Measurements from ENCODE around the gene TYMP.
"Not testable (repeated sequence)": the region's sequence is repeated elsewhere in the genome, so short reads cannot be mapped to it uniquely, and the experiment has no call there.

Gene TYMP

DNA sequence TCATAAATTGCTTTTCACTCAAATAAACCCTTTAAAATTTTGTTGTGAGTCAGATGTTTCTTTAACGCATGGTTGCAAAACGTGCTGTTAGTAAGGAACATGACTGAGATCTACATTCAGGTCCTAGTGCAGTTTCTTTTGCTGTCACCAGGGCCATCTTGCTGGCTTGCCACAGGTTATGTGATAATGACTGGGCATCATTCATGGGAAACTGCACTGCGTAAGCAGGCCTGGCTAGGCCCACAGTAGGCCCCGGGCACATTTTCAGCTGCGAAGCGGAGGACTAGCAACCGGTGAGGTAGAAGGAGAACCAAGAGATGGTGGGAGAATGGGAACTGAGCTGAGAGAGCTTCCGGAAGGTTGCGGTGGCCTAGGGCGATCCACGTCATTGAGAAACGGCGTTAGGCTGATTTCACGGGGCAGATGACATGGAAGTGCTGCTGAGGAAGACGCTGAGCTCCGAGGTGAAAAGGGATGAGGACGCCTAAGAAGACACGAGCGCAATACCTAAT is 12.7 kb upstream of the TYMP start:
- in situ Hi-C loops (cut with MboI; ENCODE audit: low sequenced_read_pairs) = no loop called here

DNA sequence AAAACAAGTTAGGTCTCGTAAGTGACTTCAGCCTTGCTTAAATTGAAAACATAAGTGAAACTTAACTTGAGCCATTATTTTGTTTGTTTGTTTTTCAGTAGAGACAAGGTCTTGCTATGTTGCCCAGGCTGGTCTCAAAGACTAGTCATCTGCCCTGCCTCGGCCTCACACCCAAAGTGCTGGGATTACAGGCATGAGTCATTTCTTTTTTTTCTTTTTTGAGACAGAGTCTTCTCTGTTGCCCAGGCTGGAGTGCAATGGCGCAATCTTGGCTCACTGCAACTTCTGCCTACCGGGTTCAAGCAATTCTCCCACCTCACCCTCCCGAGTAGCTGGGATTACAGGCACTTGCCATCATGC is 11.8 kb upstream of the TYMP start:
- in situ Hi-C loops (cut with MboI; ENCODE audit: low sequenced_read_pairs) = not testable (repeated sequence)

DNA sequence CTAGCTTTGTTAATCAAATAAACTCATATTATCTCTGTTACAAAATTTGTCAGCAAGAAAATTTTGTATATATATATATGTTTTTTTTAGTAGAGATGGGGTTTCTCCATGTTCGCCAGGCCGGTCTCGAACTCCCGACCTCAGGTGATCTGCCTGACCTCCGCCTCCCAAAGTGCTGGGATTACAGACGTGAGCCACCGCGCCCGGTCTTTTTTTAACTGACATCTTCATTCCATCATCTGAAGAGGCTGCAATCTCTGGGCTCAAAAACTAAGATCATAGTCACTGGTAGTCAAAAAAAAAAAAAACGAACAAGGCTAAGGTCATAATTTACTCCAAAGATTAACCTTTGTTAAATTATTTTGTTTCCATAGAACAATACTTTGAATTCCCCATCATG is 10.6 kb upstream of the TYMP start:
- in situ Hi-C loops (cut with MboI; ENCODE audit: low sequenced_read_pairs) = no loop called here

DNA sequence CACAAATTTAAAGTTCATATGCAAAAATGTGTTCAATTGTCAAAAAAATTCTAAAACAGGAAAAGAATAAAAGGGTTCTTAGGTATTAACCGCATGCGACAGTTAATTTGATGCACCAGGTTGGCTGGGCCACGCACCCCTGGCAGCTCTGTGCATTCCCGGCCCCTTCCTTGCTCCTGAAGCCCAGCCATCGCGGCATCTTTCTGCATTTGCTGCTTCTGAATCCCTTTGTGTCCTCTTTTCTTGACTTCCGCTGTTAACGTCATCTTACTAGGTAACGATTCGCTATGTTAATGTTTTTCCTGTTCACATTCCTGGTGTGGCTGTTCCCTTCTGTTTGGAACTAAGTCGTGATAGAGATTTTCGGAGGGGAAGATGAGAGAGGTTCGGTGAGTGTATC is 8.0 kb upstream of the TYMP start:
- in situ Hi-C loops (cut with MboI; ENCODE audit: low sequenced_read_pairs) = no loop called here

DNA sequence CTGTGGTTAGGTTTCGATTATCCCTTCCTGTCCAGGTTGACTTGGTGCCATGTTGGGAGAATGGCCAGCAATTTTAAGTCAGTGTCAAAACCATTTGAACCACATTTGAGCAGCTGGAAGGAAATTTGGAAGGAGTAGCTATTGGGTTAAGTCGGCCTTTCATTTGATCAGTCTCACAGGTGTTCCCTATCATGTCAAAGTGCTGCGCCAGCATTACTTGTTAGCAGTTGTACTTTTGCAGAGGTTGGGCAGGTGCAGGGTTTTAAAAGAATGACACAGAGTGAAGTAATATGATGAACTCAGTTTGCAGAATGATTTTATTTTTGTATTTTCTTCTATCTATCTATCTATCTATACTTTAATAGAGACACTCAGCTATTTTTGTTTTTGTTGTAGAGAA is 6.4 kb upstream of the TYMP start:
- in situ Hi-C loops (cut with MboI; ENCODE audit: low sequenced_read_pairs) = no loop called here

DNA sequence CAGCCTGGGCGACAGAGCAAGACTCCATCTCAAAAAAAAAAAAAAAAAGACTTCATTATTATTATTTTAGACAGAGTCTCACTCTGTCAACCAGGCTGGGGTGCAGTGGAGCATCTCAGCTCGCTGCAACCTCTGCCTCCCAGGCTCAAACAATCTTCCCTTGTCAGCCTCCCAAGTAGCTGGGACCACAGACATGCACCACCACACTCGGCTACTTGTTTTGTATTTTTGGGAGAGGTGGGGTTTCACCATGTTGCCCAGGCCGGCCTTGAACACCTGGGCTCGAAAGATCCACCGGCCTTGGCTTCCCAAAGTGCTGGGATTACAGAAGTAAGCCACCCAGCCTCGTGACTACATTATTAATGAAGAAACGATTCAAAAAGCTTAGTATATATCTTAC is 5.3 kb upstream of the TYMP start:
- in situ Hi-C loops (cut with MboI; ENCODE audit: low sequenced_read_pairs) = no loop called here

DNA sequence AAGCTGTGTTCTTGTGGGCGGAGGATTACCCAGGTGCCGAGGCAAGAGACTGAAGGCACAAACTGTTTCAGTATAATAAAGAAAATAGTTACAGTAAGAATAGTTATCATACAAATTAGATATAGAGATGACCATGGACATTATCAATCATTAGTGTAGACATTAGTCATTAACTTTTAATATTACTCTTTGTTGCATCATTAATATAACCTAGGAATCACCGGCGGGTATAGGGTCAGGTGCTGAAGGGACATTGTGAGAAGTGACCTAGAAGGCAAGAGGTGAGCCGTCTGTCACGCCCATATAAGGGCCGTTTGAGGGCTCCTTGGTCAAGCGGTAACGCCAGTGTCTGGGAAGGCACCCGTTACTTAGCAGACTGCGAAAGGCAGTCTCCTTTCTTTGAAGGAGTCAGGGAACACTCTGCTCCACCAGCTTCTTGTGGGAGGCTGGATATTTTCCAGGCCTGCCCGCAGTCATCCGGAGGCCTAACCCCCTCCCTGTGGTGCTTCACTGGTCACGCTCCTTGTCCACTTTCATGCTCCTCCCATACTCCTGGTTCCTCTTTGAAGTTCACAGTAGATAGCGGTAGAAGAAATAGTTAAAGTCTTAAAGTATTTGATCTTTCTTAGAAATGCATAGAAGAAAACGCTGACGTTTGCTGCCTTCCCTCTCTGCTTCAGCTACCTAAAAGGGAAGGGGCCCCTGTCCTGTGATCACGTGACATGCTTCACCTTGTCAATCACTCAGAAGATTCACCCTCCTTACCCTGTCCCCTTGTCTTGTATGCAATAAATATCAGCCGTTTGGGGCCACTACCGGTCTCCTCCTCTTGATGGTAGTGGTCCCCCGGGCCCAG is 4.3 kb upstream of the TYMP start:
- in situ Hi-C loops (cut with MboI; ENCODE audit: low sequenced_read_pairs) = not testable (repeated sequence)

DNA sequence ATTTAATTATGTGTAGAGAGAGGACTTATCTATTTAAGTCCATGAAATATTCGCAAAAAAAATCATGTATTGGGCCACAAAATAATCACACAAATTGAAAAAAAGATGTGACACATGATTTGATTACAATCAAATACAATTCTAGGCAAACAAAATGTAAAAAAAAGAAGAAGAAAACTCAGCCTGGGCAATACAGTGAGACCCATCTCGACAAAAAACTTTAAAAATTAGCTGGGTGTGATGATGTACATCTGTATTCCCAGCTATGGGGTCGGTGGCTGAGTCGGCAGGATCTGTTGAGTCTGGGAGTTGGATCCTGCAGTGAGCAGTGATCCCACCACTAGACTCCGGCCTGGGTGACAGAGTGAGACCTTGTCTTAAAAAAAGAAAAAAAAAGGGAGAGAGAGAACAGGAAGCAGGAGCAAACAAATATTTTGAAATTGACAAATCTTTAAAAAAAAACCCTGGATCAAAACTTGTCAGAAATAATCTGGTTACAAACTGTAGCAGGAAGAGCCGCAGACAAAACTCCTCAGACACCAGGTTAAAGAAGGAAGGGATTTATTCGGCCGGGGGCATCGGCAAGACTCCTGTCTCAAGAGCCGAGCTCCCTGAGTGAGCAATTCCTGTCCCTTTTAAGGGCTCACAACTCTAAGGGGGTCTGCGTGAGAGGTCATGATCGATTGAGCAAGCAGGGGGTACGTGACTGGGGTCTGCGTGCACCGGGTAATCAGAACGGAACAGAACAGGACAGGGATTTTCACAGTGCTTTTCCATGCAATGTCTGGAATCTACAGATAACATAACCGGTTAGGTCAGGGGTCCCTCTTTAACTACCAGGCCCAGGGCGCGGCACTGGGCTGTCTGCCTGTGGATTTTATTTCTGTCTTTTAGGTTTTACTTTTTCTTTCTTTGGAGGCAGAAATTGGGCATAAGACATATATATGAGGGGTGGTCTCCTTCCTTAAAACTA is 3.3 kb upstream of the TYMP start:
- in situ Hi-C loops (cut with MboI; ENCODE audit: low sequenced_read_pairs) = no loop called here

DNA sequence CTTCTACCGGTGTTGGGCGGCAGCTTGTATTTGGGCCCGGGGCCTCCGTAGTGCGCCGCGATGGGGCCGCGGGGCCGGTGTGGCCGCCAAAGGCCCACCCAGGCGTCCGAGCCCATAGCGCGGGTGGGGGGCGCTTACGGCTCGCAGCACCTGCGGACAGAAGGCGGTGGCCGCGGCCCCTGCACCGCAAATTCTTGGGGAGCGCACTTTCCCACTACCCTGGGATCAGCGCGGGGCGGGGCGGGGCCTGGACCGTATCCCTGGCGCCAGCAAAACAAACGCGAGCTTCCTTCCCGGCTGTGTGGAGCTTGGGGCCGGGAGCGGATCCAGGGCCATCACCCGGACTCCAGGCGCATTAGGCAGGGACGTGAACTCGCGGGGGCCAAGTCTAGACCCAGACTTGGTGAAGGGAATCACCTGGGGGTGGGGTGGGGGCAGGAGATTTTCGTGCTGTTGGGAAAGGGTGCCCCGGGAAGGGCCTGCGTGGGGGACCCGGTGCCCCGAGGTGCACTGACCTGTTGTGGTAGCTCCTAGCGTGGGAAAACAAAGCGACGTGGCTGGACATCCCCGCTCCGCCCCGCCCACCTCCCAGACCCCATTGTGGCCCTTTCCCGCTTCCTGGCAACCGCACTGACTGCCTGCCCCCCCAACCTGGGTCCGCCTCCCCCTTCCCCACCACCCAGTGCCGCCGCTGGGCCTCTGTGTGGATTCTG is 2.3 kb upstream of the TYMP start:
- in situ Hi-C loops (cut with MboI; ENCODE audit: low sequenced_read_pairs) = no loop called here

DNA sequence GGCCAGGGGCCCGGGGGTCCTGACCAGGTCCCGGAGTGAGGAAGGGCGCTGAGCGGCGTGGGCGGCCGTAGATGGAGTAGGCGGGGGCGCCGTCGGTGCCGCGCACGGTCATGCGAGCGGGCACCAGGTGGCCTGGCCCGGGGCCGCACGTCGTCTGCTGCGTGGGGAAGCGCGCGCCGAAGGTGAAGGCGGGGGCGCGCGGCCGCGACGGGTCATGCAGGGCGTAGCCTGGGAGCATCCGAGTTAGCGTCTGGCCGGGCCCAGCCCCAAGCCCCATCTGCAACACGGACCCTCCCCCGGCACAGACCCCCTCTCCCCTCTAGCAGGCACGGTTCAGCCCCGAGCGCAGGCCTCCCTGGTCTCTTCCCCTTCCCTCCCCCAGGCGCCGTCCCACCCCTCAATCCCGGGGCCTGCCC is 1.7 kb upstream of the TYMP start:
- in situ Hi-C loops (cut with MboI; ENCODE audit: low sequenced_read_pairs) = no loop called here

DNA sequence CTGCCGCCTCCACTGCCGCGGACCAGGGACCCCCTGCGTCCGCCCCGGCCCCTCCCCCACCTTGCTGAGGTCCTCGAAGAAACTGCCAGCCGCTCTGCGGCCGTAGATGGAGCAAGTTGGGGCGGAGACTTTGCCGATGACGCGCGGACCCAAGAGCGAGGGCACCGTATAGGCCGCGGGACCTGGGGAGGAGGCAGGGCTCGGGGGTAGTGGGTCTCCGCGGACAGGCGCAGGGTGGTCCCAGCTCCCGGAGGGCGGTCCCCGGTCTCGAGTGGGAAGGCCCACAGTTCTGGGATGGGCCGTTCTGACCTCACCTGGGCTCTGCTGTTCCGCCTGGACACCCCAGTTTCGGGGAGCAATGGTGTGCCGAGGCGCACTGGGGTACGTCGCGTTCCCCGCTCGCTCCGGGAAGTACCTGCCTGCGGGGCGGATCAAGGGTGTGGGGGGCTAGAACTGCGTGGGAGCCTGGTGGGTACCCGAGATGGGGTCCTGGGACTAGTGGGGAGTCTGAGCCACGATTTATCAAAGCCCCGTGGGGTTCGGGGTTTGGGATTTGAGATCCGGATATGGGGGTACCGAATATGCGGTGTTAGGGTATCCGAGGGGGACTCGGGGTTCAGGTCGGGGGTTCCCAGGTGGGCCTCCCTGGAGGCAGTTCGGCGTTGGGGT is 1.2 kb upstream of the TYMP start:
- in situ Hi-C loops (cut with MboI; ENCODE audit: low sequenced_read_pairs) = no loop called here

DNA sequence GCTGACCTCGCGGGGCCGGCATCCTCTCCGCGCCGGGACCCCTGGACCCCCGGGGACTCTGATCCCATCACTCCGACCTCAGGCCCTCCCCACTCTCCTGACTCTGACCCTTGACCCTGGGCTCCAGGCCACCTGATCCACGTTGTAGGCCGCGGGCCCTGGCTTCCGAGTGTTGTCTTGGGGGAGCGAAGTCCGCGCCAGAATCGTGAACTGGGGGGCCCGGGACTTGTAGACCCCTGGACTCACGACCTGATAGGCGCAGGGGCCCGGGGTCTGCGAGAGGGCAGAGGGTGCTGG is 716 bp upstream of the TYMP start:
- in situ Hi-C loops (cut with MboI; ENCODE audit: low sequenced_read_pairs) = no loop called here

DNA sequence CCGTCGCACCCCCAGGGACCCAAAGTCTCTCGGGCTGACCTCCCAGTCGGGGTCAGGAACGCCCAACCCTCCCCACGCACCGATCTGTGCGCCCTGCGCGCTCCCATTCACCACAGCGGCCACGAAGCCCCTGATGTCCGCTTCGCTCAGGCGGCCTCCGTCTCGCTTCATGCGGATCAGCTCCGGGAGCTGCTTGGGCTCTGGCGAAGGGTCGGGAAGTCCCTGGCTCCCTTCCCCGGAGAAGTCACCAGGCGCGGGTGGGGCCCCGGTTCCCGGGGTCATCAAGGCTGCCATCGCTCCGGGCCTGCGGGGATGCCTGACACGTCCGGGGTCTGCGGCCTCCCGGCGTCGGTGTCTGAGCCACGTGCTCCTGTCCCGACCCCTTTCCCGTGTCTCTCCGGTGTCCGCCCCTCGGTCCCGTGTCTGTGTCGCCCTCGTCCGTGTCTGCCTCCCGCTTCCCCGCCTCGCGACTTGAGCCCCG is 356 bp downstream of the TYMP start:
- in situ Hi-C loops (cut with MboI; ENCODE audit: low sequenced_read_pairs) = no loop called here

DNA sequence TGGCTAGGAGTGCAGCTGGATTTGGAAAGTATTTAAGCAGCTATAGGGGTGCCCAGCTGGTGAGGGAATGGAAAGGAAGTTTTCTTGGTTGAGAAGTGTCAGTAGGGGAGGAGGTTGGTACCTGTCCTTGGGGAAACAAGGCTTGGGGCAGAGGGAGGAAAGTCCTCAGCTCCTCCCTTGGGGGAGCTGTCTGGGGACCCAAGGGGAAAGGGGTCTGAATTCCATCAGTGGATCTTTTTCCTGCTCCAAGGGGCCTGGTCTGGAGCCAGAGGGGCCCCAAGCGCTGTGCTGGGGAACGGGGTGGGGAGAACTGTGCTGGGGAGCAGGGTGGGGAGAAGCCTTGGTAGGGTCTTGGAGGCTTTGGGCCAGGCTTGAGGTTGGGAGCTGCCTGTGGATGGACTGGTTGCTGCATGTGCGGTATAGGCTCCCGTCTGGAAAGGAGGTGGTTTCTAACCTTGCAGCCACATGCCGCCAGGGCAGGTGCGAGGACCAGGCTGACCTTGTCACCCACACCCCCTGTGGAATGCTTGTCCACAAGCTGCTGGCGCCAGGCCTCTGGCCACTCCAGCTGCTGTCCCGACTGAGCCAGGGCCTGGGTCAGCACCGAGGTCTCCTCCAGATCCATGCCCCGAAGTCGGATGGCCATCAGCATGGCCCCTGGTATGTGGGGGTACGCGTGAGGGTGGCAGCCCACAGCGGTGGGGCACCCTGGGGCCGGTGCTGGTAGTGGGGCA is 963 bp downstream of the TYMP start:
- in situ Hi-C loops (cut with MboI; ENCODE audit: low sequenced_read_pairs) = no loop called here

DNA sequence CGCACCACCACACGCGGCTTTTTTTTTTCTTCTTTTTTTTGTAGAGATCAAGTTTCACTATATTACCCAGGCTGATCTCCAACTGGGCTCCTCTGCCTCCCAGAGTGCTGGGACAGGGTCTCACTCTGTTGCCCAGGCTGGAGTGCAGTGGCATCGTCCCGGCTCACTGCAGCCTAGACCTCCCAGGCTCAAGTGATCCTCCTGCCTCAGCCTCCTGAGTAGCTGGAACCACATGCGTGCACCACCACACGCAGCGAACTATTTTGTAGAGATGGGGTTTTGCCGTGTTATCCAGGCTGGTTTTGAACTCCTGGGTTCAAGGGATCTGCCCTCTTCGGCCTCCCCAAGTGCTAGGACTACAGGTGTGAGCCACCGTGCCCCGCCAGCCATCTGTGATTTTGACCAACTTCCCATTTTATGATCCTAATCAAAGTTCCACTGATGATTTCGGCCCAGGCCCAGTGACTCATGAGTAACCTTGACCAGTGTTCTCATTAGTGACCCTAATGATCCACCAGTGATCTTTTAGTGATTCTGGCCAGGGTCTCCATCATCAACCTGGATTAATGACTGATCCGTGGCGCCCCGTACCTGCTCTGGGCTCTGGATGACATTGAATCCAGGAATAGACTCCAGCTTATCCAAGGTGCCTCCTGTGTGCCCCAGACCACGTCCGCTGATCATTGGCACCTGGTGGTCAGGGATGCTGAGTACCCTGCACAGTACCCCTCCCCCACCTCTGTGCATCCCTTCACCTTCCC is 1.7 kb downstream of the TYMP start:
- in situ Hi-C loops (cut with MboI; ENCODE audit: low sequenced_read_pairs) = no loop called here

DNA sequence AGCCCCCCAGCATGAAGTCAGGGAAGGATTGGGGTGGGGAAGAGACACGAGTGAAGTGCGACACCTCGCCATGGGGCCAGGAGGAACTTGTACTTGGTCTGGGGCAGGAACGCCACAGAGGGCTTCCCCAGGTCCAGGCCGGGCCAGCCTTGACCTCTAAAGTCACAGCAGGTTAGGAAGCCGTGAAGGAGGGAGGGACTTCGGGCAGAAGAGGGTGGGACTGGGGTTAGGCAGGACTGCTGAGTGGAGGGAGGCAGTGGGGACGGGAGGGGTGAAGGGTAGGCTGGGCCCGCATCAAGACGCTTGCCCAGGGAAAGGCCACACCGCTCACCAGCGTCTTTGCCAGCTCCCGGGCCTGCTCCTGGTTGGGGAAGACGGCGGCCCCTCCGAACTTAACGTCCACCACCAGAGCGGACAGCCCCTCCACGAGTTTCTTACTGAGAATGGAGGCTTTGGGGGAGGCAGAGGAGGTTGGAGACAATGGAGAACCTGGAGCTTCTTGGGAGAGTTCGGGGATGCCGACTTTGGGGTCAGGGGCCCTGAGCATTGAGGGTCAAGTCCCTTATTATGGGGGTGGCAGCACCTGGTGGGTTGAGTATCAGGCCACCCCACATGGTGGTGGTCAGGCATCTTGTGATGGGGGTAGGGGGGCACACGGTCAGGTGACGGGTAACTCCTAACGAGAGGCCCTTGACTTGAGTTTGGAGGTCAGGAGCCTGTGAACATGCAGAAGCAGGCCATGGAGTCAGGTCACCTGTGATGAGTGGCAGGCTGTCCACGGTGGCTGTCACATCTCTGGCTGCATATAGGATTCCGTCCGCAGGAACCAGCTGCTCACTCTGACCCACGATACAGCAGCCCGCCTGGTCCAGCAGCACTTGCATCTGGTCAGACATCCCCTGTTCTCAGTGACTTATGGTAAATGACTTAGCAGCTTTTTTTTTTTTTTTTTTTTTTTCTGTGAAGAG is 2.7 kb downstream of the TYMP start:
- in situ Hi-C loops (cut with MboI; ENCODE audit: low sequenced_read_pairs) = no loop called here

DNA sequence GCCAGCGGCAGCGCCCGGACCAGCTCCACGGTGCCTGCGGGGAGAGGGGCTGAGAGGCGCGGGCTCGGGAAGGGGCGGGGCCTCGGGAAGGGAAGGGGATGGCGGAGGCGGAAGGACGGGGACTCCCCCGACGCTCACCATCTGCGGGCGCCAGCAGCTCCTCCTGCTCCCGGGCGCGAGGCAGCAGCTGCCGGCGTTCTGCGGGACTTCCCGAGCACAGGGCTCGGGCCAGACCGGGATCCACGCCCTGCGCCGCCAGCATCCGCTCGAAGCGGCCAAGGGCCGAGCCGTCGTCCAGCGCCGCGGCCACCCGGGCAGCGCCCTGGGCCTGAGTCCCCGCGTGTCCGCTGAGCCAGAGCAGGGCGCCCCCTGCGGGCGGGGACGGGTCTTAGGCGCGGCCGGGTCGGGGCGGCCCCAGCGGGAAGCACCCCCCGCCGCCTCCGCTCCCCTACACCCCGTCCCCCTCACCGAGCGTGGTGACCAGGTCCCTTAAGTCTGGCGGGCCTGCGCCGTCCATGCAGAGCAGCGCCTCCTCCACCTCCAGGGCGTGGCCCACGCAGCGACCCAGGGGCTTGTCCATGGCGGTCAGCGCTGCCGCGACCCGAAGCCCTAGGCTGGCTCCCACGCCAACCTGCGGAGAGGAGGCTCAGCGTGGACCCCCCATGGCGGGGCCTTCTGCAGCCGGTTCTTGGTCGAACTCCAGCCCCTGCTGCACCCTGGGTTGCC is 3.5 kb downstream of the TYMP start:
- in situ Hi-C loops (cut with MboI; ENCODE audit: low sequenced_read_pairs) = no loop called here

DNA sequence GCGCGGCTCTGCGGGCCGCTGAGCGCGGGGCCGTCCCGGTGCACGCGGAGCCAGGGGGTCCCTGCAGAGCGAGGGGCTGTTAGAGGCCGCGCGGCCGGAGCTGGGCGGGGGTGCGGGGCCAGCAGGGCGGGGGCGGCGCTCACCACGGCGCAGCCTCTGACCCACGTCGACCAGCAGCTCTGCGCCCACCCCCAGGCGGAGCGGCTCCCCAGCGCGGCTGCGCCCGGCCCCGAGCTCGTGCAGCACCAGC is 4.0 kb downstream of the TYMP start:
- in situ Hi-C loops (cut with MboI; ENCODE audit: low sequenced_read_pairs) = no loop called here
